ENCODE data around the gene FGFRL1.

FGFRL1 gene

GRCh38 chr4:1055721-1056590 is 44.5 kb downstream of the FGFRL1 start:
- peak; percentile 61 for DNase-seq

- DNase-seq, result no peak
Measured at GRCh38 chr4:1056671-1057402, 45.4 kb downstream of the FGFRL1 start.

- no peak for DNase-seq
Measured at GRCh38 chr4:1057403-1057745, 45.9 kb downstream of the FGFRL1 start.

- DNase-seq, result no peak
Measured at GRCh38 chr4:1058198-1058996, 47.0 kb downstream of the FGFRL1 start.

GRCh38 chr4:1058997-1059665 is 47.7 kb downstream of the FGFRL1 start:
- no peak for DNase-seq

GRCh38 chr4:1060121-1060520 is 48.7 kb downstream of the FGFRL1 start:
- DNase-seq, result no peak

- no peak for DNase-seq
Measured at GRCh38 chr4:1060621-1061020, 49.2 kb downstream of the FGFRL1 start.

- DNase-seq, result no peak
Measured at GRCh38 chr4:1061056-1061700, 49.8 kb downstream of the FGFRL1 start.

GRCh38 chr4:1061760-1062159 is 50.3 kb downstream of the FGFRL1 start:
- no peak for DNase-seq

GRCh38 chr4:1062419-1062818 is 51.0 kb downstream of the FGFRL1 start:
- no peak for DNase-seq

GRCh38 chr4:1065732-1066131 is 54.3 kb downstream of the FGFRL1 start:
- DNase-seq, result no peak

GRCh38 chr4:1069394-1069793 is 58.0 kb downstream of the FGFRL1 start:
- DNase-seq, result no peak

GRCh38 chr4:1072830-1073446 is 61.5 kb downstream of the FGFRL1 start:
- DNase-seq, result peak; percentile 4

- no peak for DNase-seq
Measured at GRCh38 chr4:1074077-1074476, 62.7 kb downstream of the FGFRL1 start.

GRCh38 chr4:1075225-1075624 is 63.8 kb downstream of the FGFRL1 start:
- no peak for DNase-seq

- no peak for DNase-seq
Measured at GRCh38 chr4:1075809-1076699, 64.6 kb downstream of the FGFRL1 start.

Data from effector CD8-positive, alpha-beta T cell (primary cell).